ENCODE measurements around the gene RASIP1. TPM values are rescaled to one million over a fixed set of nuclear protein-coding genes. Genes with fewer than 3 reads are reported as not detected.
"Not testable (repeated sequence)": the region's sequence is repeated elsewhere in the genome, so short reads cannot be mapped to it uniquely, and the experiment has no call there.

RASIP1 gene
- polyA plus RNA-seq, 10 donors, result 18.7 to 28.8 (median 21.7) TPM

GRCh38 chr19:48714759-48715675 is 25.4 kb downstream of the RASIP1 start:
- peak in 1 of 3 donors; percentile 21 for DNase-seq

GRCh38 chr19:48713864-48714755 is 26.3 kb downstream of the RASIP1 start:
- peak; percentile 99 to 100 (median 100) for DNase-seq

- peak in 1 of 3 donors; percentile 50 for DNase-seq
These were observed 27.2 kb downstream of the RASIP1 start for GRCh38 chr19:48713041-48713863.

- no peak for DNase-seq
These were observed 29.2 kb downstream of the RASIP1 start for GRCh38 chr19:48711106-48711662.

GRCh38 chr19:48708471-48708870 is 31.9 kb downstream of the RASIP1 start:
- no peak for DNase-seq

GRCh38 chr19:48705431-48705830 is 35.0 kb downstream of the RASIP1 start:
- no peak for DNase-seq

- DNase-seq, result no peak
These were observed 37.1 kb downstream of the RASIP1 start for GRCh38 chr19:48703316-48703715.

- no peak for DNase-seq
These were observed 37.7 kb downstream of the RASIP1 start for GRCh38 chr19:48702701-48703100.

- DNase-seq, result no peak
These were observed 42.4 kb downstream of the RASIP1 start for GRCh38 chr19:48698046-48698445.

GRCh38 chr19:48696353-48697010 is 43.9 kb downstream of the RASIP1 start:
- no peak for DNase-seq

- no peak for DNase-seq
These were observed 44.6 kb downstream of the RASIP1 start, which contains the start of gene FUT2 for GRCh38 chr19:48695743-48696352. Gene FUT2 (plus strand): TSS chr19:48695971. CDS start chr19:48702957, 6,986 bp downstream.

GRCh38 chr19:48693629-48694028 is 46.8 kb downstream of the RASIP1 start:
- DNase-seq, result not testable (repeated sequence)

- no peak for DNase-seq
These were observed 51.0 kb downstream of the RASIP1 start for GRCh38 chr19:48689449-48689848.

GRCh38 chr19:48687776-48688175 is 52.6 kb downstream of the RASIP1 start:
- no peak for DNase-seq

GRCh38 chr19:48686637-48687036 is 53.8 kb downstream of the RASIP1 start:
- DNase-seq, result not testable (repeated sequence)

GRCh38 chr19:48686088-48686487 is 54.3 kb downstream of the RASIP1 start:
- DNase-seq, result no peak

- DNase-seq, result no peak
These were observed 54.8 kb downstream of the RASIP1 start for GRCh38 chr19:48685583-48685982.

- DNase-seq, result peak; percentile 51 to 83 (median 81)
These were observed 57.1 kb downstream of the RASIP1 start for GRCh38 chr19:48683349-48683748.

GRCh38 chr19:48681127-48681470 is 59.3 kb downstream of the RASIP1 start:
- no peak for DNase-seq
